Suprapubic skin (tissue), 4 donors: ENCODE data around the gene ECI2. TPM values are rescaled to one million over a fixed set of nuclear protein-coding genes. Genes with fewer than 3 reads are reported as not detected.

Source experiments
- DNase-seq, 2 donors: peaks; one replicate each; pipeline ENCODE4 v3.0.0-alpha.2; 2019; ENCODE audit warnings: low spot score in 2 of 2
- H3K27ac ChIP-seq: fragments of 200-600 bp; sonication (generic); one replicate; pipeline ENCODE4 v1.5.1; 2019
- H3K27me3 ChIP-seq: fragments of 200-600 bp; sonication (generic); one replicate; pipeline ENCODE4 v1.5.1; 2019
- H3K36me3 ChIP-seq: fragments of 200-600 bp; sonication (generic); one replicate; pipeline ENCODE4 v1.5.1; 2019
- H3K4me1 ChIP-seq: fragments of 200-600 bp; sonication (generic); one replicate; pipeline ENCODE4 v1.5.1; 2019
- H3K4me3 ChIP-seq: fragments of 200-600 bp; sonication (generic); one replicate; pipeline ENCODE4 v1.5.1; 2019; ENCODE audit warnings: mild to moderate bottlenecking
- H3K9me3 ChIP-seq: fragments of 200-600 bp; sonication (generic); one replicate; pipeline ENCODE4 v1.5.1; 2019
- EP300 ChIP-seq: sonication (generic); formaldehyde crosslinking; IDR thresholded peaks from one replicate; pipeline ENCODE4 v1.6.1; 2017; ENCODE audit warnings: antibody characterized with exemption
- POLR2A ChIP-seq, 2 donors: fragments of 450-650 bp; IDR thresholded peaks; one replicate each; pipeline ENCODE4 v1.6.1; 2017; ENCODE audit warnings: antibody characterized with exemption in 2 of 2, mild to moderate bottlenecking in 2 of 2, moderate library complexity in 2 of 2
- POLR2AphosphoS5 ChIP-seq, 3 donors: sonication (generic); formaldehyde crosslinking; IDR thresholded peaks; one replicate each; pipeline ENCODE4 v1.6.1; 2017; ENCODE audit warnings: antibody characterized with exemption in 3 of 3
- WGBS: methylation state at CpG from one replicate; pipeline ENCODE4 v1.1.5; 2018; 5-methylcytosine and 5-hydroxymethylcytosine counted together
- total RNA-seq, 4 donors: library from RNA; depleted of rRNA; stranded (reverse); fragments of >200 nt; gene quantifications; one replicate each; pipeline ENCODE4 v1.1.0, GENCODE V29; 2016
- TF ChIP-seq, protein P1 (sequence below), 2 donors: fragments of 200-600 bp in 1 of 2; fragments of 450-650 bp in 1 of 2; sonication (generic) in 1 of 2; IDR thresholded peaks; one replicate each; pipeline ENCODE4 v1.5.1; 2016 to 2019; ENCODE audit warnings: antibody characterized with exemption in 2 of 2, mild to moderate bottlenecking in 1 of 2, moderate library complexity in 1 of 2

The ECI2 gene
- total RNA-seq, 4 donors from 2014 or later, result 18.5 to 48.8 (median 35.4) TPM

DNA sequence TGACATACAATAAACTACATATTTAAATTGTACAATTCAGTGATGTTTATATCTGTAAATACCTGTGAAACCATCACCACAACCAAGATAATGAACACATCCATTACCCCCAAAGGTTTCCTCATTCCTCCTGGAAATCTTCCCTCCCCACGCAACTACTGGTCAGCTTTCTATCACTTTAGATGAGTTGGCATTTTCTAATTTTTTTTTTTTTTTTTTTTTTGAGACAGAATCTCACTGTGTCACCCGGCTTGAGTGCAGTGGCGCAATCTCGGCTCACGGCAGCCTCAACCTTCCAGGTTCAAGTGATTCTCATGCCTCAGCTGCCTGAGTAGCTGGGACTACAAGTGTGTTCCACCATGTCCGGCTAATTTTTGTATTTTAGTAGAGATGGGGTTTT, 31.7 kb upstream of the ECI2 start:
- no peaks in the 10 kb centered on the region for H3K27me3 ChIP-seq
- TF ChIP-seq POLR2AphosphoS5 (IDR thresholded peaks at IDR 0.05), result no peak
- TF ChIP-seq POLR2A (IDR thresholded peaks at IDR 0.05), result no peak
- TF ChIP-seq, protein P1, sequence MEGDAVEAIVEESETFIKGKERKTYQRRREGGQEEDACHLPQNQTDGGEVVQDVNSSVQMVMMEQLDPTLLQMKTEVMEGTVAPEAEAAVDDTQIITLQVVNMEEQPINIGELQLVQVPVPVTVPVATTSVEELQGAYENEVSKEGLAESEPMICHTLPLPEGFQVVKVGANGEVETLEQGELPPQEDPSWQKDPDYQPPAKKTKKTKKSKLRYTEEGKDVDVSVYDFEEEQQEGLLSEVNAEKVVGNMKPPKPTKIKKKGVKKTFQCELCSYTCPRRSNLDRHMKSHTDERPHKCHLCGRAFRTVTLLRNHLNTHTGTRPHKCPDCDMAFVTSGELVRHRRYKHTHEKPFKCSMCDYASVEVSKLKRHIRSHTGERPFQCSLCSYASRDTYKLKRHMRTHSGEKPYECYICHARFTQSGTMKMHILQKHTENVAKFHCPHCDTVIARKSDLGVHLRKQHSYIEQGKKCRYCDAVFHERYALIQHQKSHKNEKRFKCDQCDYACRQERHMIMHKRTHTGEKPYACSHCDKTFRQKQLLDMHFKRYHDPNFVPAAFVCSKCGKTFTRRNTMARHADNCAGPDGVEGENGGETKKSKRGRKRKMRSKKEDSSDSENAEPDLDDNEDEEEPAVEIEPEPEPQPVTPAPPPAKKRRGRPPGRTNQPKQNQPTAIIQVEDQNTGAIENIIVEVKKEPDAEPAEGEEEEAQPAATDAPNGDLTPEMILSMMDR (IDR thresholded peaks at IDR 0.05), result no peak
- TF ChIP-seq EP300, result no peak
- H3K4me1 ChIP-seq, result no peaks in the 10 kb centered on the region
- no peaks in the 10 kb centered on the region for H3K36me3 ChIP-seq
- no peak overlapping the region for H3K4me3 ChIP-seq
- no peak for DNase-seq
- H3K9me3 ChIP-seq, result no peaks in the 10 kb centered on the region
- H3K27ac ChIP-seq, result no peak overlapping the region
- 96% methylated on average over 6 of the region's 6 CpGs for WGBS

DNA sequence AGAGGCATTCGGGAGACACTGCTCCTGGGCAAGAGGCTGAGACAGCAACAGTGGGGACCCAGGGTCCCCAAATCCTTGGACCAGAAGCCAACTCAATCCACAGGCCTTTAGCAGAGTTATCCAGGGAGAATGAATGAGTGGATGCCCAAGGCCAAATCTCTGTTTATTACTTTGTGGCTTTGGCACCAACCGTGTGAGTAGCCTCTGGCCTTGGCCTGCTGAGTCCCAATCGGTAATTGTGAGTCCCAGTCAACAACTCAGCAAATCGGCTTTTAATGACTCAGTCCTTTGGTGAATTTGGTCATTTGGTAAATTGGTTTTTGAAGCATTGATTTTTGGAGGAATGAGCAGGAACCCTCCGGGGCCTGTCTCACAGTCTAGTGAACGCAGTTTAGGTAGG, 29.1 kb upstream of the ECI2 start:
- H3K4me1 ChIP-seq, result no peaks in the 10 kb centered on the region
- DNase-seq, result no peak
- 91% methylated on average over 5 of the region's 6 CpGs for WGBS
- H3K27me3 ChIP-seq, result no peaks in the 10 kb centered on the region
- no peak overlapping the region for H3K4me3 ChIP-seq
- H3K36me3 ChIP-seq, result no peaks in the 10 kb centered on the region
- H3K9me3 ChIP-seq, result no peaks in the 10 kb centered on the region
- no peak for TF ChIP-seq EP300
- no peak for TF ChIP-seq POLR2A (IDR thresholded peaks at IDR 0.05)
- no peak overlapping the region for H3K27ac ChIP-seq

DNA sequence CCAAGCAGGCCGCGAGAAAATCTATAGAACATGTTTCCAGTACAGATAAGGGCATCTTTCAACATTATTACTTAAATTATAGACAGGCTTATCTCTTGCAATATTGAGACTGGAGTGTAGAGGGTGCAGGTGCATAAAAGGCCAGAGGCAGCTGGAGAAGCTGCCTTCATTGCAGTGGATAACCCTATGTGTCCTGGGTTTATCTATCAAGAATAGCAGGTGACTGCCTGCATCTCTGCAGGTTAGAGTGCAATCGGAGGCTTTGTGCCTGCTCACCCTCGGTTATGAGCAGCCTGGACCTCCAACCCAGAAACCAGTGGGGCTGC, 28.7 kb upstream of the ECI2 start:
- Histone ChIP-seq H3K27ac (no peak overlapping the region), H3K4me3 (no peak overlapping the region), H3K27me3 (no peaks in the 10 kb centered on the region), H3K4me1 (no peaks in the 10 kb centered on the region), H3K9me3 (no peaks in the 10 kb centered on the region), H3K36me3 (no peaks in the 10 kb centered on the region)
- WGBS, result 84% methylated on average over 4 of the region's 4 CpGs
- TF ChIP-seq, protein P1 (IDR thresholded peaks at IDR 0.05), result no peak
- TF ChIP-seq EP300, result no peak
- TF ChIP-seq POLR2AphosphoS5 (IDR thresholded peaks at IDR 0.05), result no peak
- no peak for TF ChIP-seq POLR2A (IDR thresholded peaks at IDR 0.05)
- DNase-seq, result no peak

DNA sequence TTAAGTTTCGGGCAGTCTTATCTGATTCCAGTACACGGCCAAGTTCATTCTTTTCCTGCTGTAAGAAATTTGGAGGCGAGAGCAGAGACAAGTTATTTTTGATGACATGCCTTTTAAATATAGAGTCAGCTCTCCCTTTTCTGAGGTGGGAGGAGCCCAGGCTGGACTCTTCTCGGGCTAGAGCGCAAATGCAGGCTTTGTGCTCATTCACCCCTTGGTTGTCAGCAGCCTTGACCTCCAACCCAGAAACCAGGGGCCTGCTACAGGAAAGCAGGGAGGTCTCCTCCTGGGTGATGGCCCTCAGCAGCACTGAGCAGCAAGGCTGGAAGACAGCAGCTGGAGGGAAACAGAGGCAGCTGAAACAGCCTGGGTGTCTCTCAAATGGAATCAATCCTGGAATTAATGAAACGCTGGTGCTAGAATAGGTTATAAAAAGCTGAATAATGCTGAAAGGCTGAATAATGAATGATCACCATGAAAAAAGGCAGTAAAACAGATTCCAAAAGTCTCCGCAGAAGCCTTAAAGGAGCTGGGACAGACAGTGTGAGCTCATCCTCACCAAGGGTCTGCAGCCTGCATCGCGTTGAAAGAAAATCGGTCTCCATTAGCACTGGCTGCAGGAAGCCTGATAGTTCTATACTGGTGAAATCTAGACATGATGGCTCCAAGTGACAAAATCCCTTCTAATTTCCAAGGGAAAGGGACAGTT, 28.2 kb upstream of the ECI2 start:
- Histone ChIP-seq H3K27me3 (no peaks in the 10 kb centered on the region), H3K36me3 (no peaks in the 10 kb centered on the region), H3K27ac (no peak overlapping the region), H3K4me3 (no peak overlapping the region), H3K9me3 (no peaks in the 10 kb centered on the region), H3K4me1 (no peaks in the 10 kb centered on the region)
- 82% methylated on average over 10 of the region's 10 CpGs for WGBS
- DNase-seq, result no peak
- TF ChIP-seq, protein P1 (IDR thresholded peaks at IDR 0.05), result no peak
- no peak for TF ChIP-seq POLR2A (IDR thresholded peaks at IDR 0.05)
- no peak for TF ChIP-seq EP300
- no peak for TF ChIP-seq POLR2AphosphoS5 (IDR thresholded peaks at IDR 0.05)

DNA sequence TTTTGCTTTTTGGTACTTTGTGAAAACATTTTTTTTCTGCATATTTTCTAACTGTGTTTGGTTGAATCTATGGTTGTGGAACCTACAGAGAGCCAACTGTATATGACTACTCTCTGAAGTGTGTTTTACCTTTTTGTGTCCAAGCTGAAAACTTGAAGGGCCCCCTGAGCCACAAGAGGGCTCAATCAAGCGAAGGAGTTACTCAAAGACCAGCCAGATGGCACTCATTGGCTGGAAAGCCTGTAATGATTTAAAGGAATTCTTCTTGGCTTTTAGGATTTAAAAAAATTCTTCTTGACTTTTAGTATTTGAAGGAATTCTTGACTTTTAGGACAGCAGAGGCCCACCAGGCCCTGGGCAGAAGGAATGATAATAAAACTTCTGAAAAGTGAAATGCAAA, 27.0 kb upstream of the ECI2 start:
- Histone ChIP-seq H3K36me3 (no peaks in the 10 kb centered on the region), H3K27me3 (no peaks in the 10 kb centered on the region), H3K9me3 (no peaks in the 10 kb centered on the region), H3K27ac (no peak overlapping the region), H3K4me3 (no peak overlapping the region), H3K4me1 (no peaks in the 10 kb centered on the region)
- TF ChIP-seq, protein P1 (IDR thresholded peaks at IDR 0.05), result no peak
- TF ChIP-seq POLR2AphosphoS5 (IDR thresholded peaks at IDR 0.05) (no peak), EP300 (no peak), POLR2A (IDR thresholded peaks at IDR 0.05) (no peak)
- WGBS, result 84% methylated on average over 1 of the region's 1 CpG
- no peak for DNase-seq

DNA sequence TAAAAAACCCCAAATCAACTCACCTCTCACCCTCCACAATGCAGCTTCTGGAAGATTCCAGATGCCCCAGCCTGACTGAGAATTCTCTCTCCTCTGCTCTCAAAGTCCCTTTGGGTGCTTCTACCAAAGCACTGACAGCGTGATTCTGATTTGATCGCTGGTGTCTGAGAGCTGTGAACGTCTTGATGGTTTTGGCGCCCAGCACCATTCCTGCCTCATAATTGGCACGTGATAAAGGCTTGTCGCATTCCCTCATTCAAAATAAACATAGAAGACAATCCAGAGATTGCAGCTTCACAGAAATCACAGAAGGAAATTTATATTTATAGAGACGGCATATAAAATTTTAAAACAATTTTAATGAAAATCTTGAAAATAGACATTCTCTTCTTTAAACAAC, 24.1 kb upstream of the ECI2 start:
- H3K36me3 ChIP-seq, result no peaks in the 10 kb centered on the region
- 80% methylated on average over 7 of the region's 7 CpGs for WGBS
- H3K4me3 ChIP-seq, result no peak overlapping the region
- TF ChIP-seq POLR2AphosphoS5 (IDR thresholded peaks at IDR 0.05), result no peak
- TF ChIP-seq EP300, result no peak
- TF ChIP-seq POLR2A (IDR thresholded peaks at IDR 0.05), result no peak
- TF ChIP-seq, protein P1 (IDR thresholded peaks at IDR 0.05), result no peak
- H3K27me3 ChIP-seq, result no peaks in the 10 kb centered on the region
- no peaks in the 10 kb centered on the region for H3K9me3 ChIP-seq
- no peak overlapping the region for H3K27ac ChIP-seq
- no peak for DNase-seq
- H3K4me1 ChIP-seq, result peaks cover 4% of the 10 kb centered on the region
